HEK293T (cell line): Measurements from ENCODE around the gene RINL.

ENCODE experiments used
- ARNT ChIP-seq: fragments of 450-650 bp; IDR thresholded peaks from 2 replicates; pipeline ENCODE4 v1.6.1; 2017; ENCODE audit warnings: mild to moderate bottlenecking
- ELF4 ChIP-seq: fragments of 450-650 bp; IDR thresholded peaks from 2 replicates; pipeline ENCODE4 v1.6.1; 2017; ENCODE audit warnings: antibody characterized with exemption
- FOXM1 ChIP-seq: fragments of 450-650 bp; IDR thresholded peaks from 2 replicates; pipeline ENCODE4 v1.6.1; 2017; ENCODE audit warnings: mild to moderate bottlenecking, borderline replicate concordance
- TARDBP ChIP-seq: fragments of 450-650 bp; IDR thresholded peaks from 2 replicates; pipeline ENCODE4 v1.6.1; 2016

DNA sequence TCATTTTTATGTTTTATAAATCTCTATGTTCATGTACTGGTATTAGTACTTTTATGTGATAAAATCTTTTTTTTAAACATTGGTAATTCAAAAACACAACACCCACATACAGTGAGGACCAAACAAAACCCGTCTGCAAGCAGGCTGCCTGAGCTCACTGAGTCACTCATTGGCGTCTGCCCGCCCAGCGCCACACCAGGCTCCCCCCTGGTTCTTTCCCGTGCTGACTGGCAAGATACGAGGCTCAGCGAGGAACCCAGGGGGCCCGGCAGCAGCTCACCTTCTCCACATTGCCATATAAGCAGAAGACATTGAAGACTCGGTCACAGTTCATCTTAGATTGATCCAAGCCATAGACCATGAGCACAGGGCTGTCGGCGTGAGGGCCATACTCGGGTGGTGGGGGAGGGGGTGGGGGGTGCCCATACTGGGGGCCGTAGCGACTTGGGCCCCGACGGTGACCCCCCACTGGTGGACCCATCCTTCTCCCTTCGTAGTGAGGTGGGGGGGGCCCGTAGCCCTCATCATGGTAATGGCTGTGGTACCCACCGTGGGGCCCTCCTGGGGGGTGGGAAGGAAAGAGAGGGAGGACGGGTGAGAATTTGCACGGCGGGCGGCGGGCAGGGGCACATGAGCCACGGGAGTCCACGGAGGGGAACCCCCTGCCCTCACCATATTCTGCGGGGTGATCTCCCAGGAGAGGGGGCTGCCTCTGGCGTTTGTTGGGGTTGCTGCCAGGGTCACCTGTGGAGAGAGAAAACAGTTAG, 38.1 kb downstream of the RINL start:
- TF ChIP-seq TARDBP (no peak), ARNT (no peak), ELF4 (no peak), FOXM1 (no peak)
